Activated effector memory CD4-positive, alpha-beta T cell treated with anti-CD3 and anti-CD28 coated beads, Interleukin-2, amount 50 U/mL, for 16 hours (primary cell): ENCODE results near the gene CAMSAP3.
"Not testable (repeated sequence)": the region's sequence is repeated elsewhere in the genome, so short reads cannot be mapped to it uniquely, and the experiment has no call there.

Experiments
- DNase-seq: peaks from one replicate; pipeline ENCODE4 v3.0.0-alpha.2; 2020

Gene CAMSAP3

GRCh38 chr19:7595466-7596133, at the start of gene CAMSAP3:
Gene CAMSAP3 (plus strand): TSS chr19:7595863. CDS start chr19:7596003, 140 bp downstream.
- DNase-seq: peak; percentile 74

GRCh38 chr19:7545904-7546303, 49.8 kb upstream of the CAMSAP3 start:
- no peak for DNase-seq

- no peak for DNase-seq
Observed at GRCh38 chr19:7547159-7547558, 48.5 kb upstream of the CAMSAP3 start.

- no peak for DNase-seq
Observed at GRCh38 chr19:7549429-7550148, 46.1 kb upstream of the CAMSAP3 start.

- DNase-seq: no peak
Observed at GRCh38 chr19:7550169-7550770, 45.4 kb upstream of the CAMSAP3 start.

- peak; percentile 69 for DNase-seq
Observed at GRCh38 chr19:7550987-7551761, 44.5 kb upstream of the CAMSAP3 start.

GRCh38 chr19:7552781-7553180, 42.9 kb upstream of the CAMSAP3 start:
- no peak for DNase-seq

- DNase-seq: no peak
Observed at GRCh38 chr19:7554565-7554964, 41.1 kb upstream of the CAMSAP3 start.

- peak; percentile 72 for DNase-seq
Observed at GRCh38 chr19:7554990-7555864, 40.4 kb upstream of the CAMSAP3 start.

GRCh38 chr19:7556696-7557315, 38.9 kb upstream of the CAMSAP3 start:
- DNase-seq: no peak

- no peak for DNase-seq
Observed at GRCh38 chr19:7558667-7559066, 37.0 kb upstream of the CAMSAP3 start.

- DNase-seq: no peak
Observed at GRCh38 chr19:7559102-7559501, 36.6 kb upstream of the CAMSAP3 start.

- DNase-seq: no peak
Observed at GRCh38 chr19:7560255-7560654, 35.4 kb upstream of the CAMSAP3 start.

- DNase-seq: no peak
Observed at GRCh38 chr19:7561325-7561724, 34.3 kb upstream of the CAMSAP3 start.

- no peak for DNase-seq
Observed at GRCh38 chr19:7562646-7563393, 32.8 kb upstream of the CAMSAP3 start.

GRCh38 chr19:7564866-7565265, 30.8 kb upstream of the CAMSAP3 start:
- no peak for DNase-seq

GRCh38 chr19:7565332-7565731, 30.3 kb upstream of the CAMSAP3 start:
- DNase-seq: no peak

- DNase-seq: no peak
Observed at GRCh38 chr19:7570761-7571160, 24.9 kb upstream of the CAMSAP3 start.

GRCh38 chr19:7575434-7576040, 20.1 kb upstream of the CAMSAP3 start:
- no peak for DNase-seq

- not testable (repeated sequence) for DNase-seq
Observed at GRCh38 chr19:7577422-7577821, 18.2 kb upstream of the CAMSAP3 start.

- DNase-seq: no peak
Observed at GRCh38 chr19:7578127-7578526, 17.5 kb upstream of the CAMSAP3 start.
